ENCODE results near the gene METTL13.

Gene METTL13

GRCh38 chr1:171781176-171781875 lies at the start of gene METTL13 (continued):
- TF ChIP-seq ZNF138 (tag by site-specific recombination; IDR thresholded peaks at IDR 0.05; ENCODE audit: borderline replicate concordance) (no peak), ZNF571 (tag by site-specific recombination; IDR thresholded peaks at IDR 0.05) (no peak), ZNF560 (tag by site-specific recombination; IDR thresholded peaks at IDR 0.05; ENCODE audit: borderline replicate concordance) (no peak), ZBTB7A (tag by site-specific recombination; IDR thresholded peaks at IDR 0.05; ENCODE audit: low read depth) (no peak), BCL11B (tag by site-specific recombination; IDR thresholded peaks at IDR 0.05; ENCODE audit: low read depth) (peak; percentile 52; the same call in 1 of the 2 replicates), ZNF837 (tag by site-specific recombination; IDR thresholded peaks at IDR 0.05) (no peak), ZNF214 (tag by site-specific recombination; IDR thresholded peaks at IDR 0.05; ENCODE audit: borderline replicate concordance) (no peak), ZNF701 (tag by site-specific recombination; IDR thresholded peaks at IDR 0.05) (no peak), ZNF548 (tag by site-specific recombination; IDR thresholded peaks at IDR 0.05) (no peak), SP7 (tag by site-specific recombination; IDR thresholded peaks at IDR 0.05) (no peak; the same call in 1 of the 2 replicates), GLI4 (tag by site-specific recombination; IDR thresholded peaks at IDR 0.05) (no peak), ZBTB1 (tag by site-specific recombination; IDR thresholded peaks at IDR 0.05) (no peak), PRDM1 (tag by site-specific recombination; IDR thresholded peaks at IDR 0.05) (no peak), REST (tag by site-specific recombination; IDR thresholded peaks at IDR 0.05) (no peak), YY2 (tag by site-specific recombination; IDR thresholded peaks at IDR 0.05) (no peak), ZBTB8A (tag by site-specific recombination; IDR thresholded peaks at IDR 0.05) (0 out of 2 replicates have a peak, but pooled peaks have one; percentile 25), SALL2 (tag by site-specific recombination; IDR thresholded peaks at IDR 0.05; ENCODE audit: borderline replicate concordance) (no peak), ZNF404 (tag by site-specific recombination; IDR thresholded peaks at IDR 0.05) (no peak), ZNF776 (tag by site-specific recombination; IDR thresholded peaks at IDR 0.05; ENCODE audit: borderline replicate concordance) (no peak), MYNN (tag by site-specific recombination; IDR thresholded peaks at IDR 0.05; ENCODE audit: borderline replicate concordance) (no peak), OVOL3 (tag by site-specific recombination; IDR thresholded peaks at IDR 0.05) (no peak), HOXA7 (CRISPR knock-in tag; IDR thresholded peaks at IDR 0.05; ENCODE audit: borderline replicate concordance) (no peak), KLF9 (tag by site-specific recombination; IDR thresholded peaks at IDR 0.05; ENCODE audit: low read depth) (peak; percentile 36), ZNF561 (tag by site-specific recombination; IDR thresholded peaks at IDR 0.05; ENCODE audit: borderline replicate concordance) (peak; percentile 53; the same call in 1 of the 2 replicates), ZNF354C (tag by site-specific recombination; IDR thresholded peaks at IDR 0.05; ENCODE audit: borderline replicate concordance, low read depth) (no peak), YY1 (tag by site-specific recombination; IDR thresholded peaks at IDR 0.05) (no peak), ZNF2 (tag by site-specific recombination; IDR thresholded peaks at IDR 0.05) (peak; percentile 5; the same call in 1 of the 2 replicates), MZF1 (tag by site-specific recombination; IDR thresholded peaks at IDR 0.05; ENCODE audit: borderline replicate concordance) (no peak)
- TF ChIP-seq, protein P1, sequence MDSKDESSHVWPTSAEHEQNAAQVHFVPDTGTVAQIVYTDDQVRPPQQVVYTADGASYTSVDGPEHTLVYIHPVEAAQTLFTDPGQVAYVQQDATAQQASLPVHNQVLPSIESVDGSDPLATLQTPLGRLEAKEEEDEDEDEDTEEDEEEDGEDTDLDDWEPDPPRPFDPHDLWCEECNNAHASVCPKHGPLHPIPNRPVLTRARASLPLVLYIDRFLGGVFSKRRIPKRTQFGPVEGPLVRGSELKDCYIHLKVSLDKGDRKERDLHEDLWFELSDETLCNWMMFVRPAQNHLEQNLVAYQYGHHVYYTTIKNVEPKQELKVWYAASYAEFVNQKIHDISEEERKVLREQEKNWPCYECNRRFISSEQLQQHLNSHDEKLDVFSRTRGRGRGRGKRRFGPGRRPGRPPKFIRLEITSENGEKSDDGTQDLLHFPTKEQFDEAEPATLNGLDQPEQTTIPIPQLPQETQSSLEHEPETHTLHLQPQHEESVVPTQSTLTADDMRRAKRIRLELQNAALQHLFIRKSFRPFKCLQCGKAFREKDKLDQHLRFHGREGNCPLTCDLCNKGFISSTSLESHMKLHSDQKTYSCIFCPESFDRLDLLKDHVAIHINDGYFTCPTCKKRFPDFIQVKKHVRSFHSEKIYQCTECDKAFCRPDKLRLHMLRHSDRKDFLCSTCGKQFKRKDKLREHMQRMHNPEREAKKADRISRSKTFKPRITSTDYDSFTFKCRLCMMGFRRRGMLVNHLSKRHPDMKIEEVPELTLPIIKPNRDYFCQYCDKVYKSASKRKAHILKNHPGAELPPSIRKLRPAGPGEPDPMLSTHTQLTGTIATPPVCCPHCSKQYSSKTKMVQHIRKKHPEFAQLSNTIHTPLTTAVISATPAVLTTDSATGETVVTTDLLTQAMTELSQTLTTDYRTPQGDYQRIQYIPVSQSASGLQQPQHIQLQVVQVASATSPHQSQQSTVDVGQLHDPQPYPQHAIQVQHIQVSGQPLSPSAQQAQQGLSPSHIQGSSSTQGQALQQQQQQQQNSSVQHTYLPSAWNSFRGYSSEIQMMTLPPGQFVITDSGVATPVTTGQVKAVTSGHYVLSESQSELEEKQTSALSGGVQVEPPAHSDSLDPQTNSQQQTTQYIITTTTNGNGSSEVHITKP (tag by site-specific recombination; IDR thresholded peaks at IDR 0.05): peak; percentile 67
- TF ChIP-seq, protein P2, sequence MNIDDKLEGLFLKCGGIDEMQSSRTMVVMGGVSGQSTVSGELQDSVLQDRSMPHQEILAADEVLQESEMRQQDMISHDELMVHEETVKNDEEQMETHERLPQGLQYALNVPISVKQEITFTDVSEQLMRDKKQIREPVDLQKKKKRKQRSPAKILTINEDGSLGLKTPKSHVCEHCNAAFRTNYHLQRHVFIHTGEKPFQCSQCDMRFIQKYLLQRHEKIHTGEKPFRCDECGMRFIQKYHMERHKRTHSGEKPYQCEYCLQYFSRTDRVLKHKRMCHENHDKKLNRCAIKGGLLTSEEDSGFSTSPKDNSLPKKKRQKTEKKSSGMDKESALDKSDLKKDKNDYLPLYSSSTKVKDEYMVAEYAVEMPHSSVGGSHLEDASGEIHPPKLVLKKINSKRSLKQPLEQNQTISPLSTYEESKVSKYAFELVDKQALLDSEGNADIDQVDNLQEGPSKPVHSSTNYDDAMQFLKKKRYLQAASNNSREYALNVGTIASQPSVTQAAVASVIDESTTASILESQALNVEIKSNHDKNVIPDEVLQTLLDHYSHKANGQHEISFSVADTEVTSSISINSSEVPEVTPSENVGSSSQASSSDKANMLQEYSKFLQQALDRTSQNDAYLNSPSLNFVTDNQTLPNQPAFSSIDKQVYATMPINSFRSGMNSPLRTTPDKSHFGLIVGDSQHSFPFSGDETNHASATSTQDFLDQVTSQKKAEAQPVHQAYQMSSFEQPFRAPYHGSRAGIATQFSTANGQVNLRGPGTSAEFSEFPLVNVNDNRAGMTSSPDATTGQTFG (tag by site-specific recombination; IDR thresholded peaks at IDR 0.05; ENCODE audit: borderline replicate concordance): no peak

Measured in HEK293 (cell line).